ENCODE measurements around the gene ONECUT1.

DNA sequence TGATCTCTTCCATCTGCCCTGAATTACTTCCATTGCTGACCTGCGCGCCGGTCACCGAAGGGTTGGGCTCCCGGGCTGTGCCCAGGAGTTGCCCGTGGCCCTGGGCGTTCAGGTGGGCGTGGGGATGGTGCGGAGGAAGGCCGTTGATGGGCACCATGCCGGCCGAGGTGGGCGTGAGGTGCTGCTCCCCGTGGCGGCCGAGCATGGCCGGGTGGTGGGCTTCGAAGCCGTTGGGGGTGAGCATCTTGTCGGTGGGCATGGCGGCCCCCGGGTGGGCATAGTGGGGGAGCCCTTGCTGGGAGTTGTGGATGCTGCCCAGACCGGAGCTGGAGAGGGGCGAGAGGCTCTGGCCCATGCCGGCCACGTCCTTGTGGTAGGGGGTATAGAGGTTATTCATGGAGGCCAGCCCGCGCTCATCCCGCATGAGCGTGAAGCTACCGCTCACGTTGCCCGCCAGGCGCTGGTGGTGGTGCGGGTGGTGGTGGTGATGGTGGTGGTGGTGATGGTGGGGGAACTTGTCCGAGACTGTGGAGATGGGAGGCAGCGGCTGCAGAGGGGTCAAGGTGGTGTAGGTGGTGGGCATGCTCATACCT is 1.0 kb downstream of the ONECUT1 start:
- no peak for TF ChIP-seq GATA3 (IDR thresholded peaks at IDR 0.05; ENCODE audit: low read depth, low read length)
- no peak for TF ChIP-seq GATA2 (IDR thresholded peaks at IDR 0.05; ENCODE audit: low read depth, low read length)
